Heart left ventricle (tissue), 16 donors: ENCODE data around the gene PEAK1. TPM values are rescaled to one million over a fixed set of nuclear protein-coding genes. Genes with fewer than 3 reads are reported as not detected.

Experiments
- ATAC-seq, 4 donors: fragments of 200-7000 bp; cut with Tn5 transposase; one replicate each; pipeline ENCODE4 v1.9.1; 2020 to 2022; ENCODE audit warnings: moderate library complexity in 4 of 4, mild to moderate bottlenecking in 3 of 4, moderate number of reproducible peaks in 1 of 4
- DNase-seq, 5 donors: peaks; one replicate each; pipeline ENCODE4 v3.0.0-alpha.2; 2020
- H3K27ac ChIP-seq, 12 donors: fragments of 200-600 bp; sonication (generic) in 4 of 12; one replicate each; pipeline versions ENCODE4 v1.5.0 to v1.8.0; 2016 to 2022; ENCODE audit warnings: mild to moderate bottlenecking in 2 of 12
- H3K27me3 ChIP-seq, 9 donors: fragments of 200-600 bp; sonication (generic) in 2 of 9; one replicate each; pipeline versions ENCODE4 v1.5.1 to v1.8.0; 2016 to 2022; ENCODE audit warnings: mild to moderate bottlenecking in 3 of 9
- H3K36me3 ChIP-seq, 9 donors: fragments of 200-600 bp; sonication (generic) in 2 of 9; one replicate each; pipeline versions ENCODE4 v1.5.0 to v1.8.0; 2018 to 2022; ENCODE audit warnings: mild to moderate bottlenecking in 2 of 9
- H3K4me1 ChIP-seq, 12 donors: fragments of 200-600 bp; sonication (generic) in 4 of 12; one replicate each; pipeline versions ENCODE4 v1.5.0 to v1.8.0; 2016 to 2022; ENCODE audit warnings: mild to moderate bottlenecking in 3 of 12
- H3K4me3 ChIP-seq, 12 donors: fragments of 200-600 bp; sonication (generic) in 4 of 12; one replicate each; pipeline versions ENCODE4 v1.5.0 to v1.8.0; 2017 to 2022; ENCODE audit warnings: mild to moderate bottlenecking in 9 of 12, moderate library complexity in 4 of 12
- H3K9me3 ChIP-seq, 12 donors: fragments of 200-600 bp; sonication (generic) in 4 of 12; one replicate each; pipeline versions ENCODE4 v1.5.0 to v1.8.0; 2016 to 2022; ENCODE audit warnings: mild to moderate bottlenecking in 1 of 12
- CTCF ChIP-seq, 12 donors: fragments of 200-600 bp; sonication (generic) in 4 of 12; IDR thresholded peaks; one replicate each; pipeline versions ENCODE4 v1.5.0 to v1.8.0; 2018 to 2022; ENCODE audit warnings: antibody characterized with exemption in 12 of 12, mild to moderate bottlenecking in 5 of 12
- POLR2A ChIP-seq, 2 donors: fragments of 450-650 bp; IDR thresholded peaks; one replicate each; pipeline ENCODE4 v1.6.1; 2017; ENCODE audit warnings: antibody characterized with exemption in 2 of 2, mild to moderate bottlenecking in 2 of 2, moderate library complexity in 2 of 2
- WGBS, 4 donors: extraction: QIAGEN DNeasy Blood & Tissue Kit in 2 of 4; methylation state at CpG; one replicate each; pipeline versions ENCODE4 v1.1.5 to v1.1.7; 2013 to 2018; 5-methylcytosine and 5-hydroxymethylcytosine counted together
- intact Hi-C, 10 donors: fragments of 100-400 bp; cut with DNase I; formaldehyde crosslinking; loops; one replicate each; pipeline versions ENCODE4 v1.11.1 to v1.14.2; 2022
- polyA plus RNA-seq, 2 donors: library from polyadenylated mRNA; stranded (reverse); fragments of 200-250 nt; gene quantifications; one replicate each; pipeline ENCODE4 v1.2.3, GENCODE V29; 2013
- total RNA-seq, 9 donors: library from RNA; depleted of rRNA in 2 of 9; stranded (reverse); fragments of >200 nt in 2 of 9; fragmentation: NEBNext Ultra II Directional in 3 of 9; extraction: Animal tissue kit (Norgen Biotek cat#: 25700) in 3 of 9; gene quantifications; one replicate each; pipeline versions ENCODE4 v1.1.0 to v1.2.4, GENCODE V29; 2016 to 2023
- donor health status: ischemic (EF 13 %, LVEDD 7.1; RV severe dilation, severe dysfunction).
- donor health status: healthy with polysubstance abuse.
- donor health status: DM: no; HTN: yes; CAD: no.
- donor health status: DM: no; HTN: no; CAD: no.
- donor health status: ischemic (EF 25% LVEDD 6.9; RV normal size, moderate dysfunction).
- donor health status: ischemic (EF 25% LVEDD 5.7; RV mildly dilated, moderate dysfunction).
- donor health status: healthy.
- donor health status: DM: yes; HTN: yes; CAD: no.
- donor health status: ischemic (EF 35%, LVEDD 5.7; RV mildly dilated, moderate dysfunction).
- donor health status: nonischemic (EF 11% LVEDD 7.7; RV severe dilation, severe dysfunction).
- donor health status: DM: yes; HTN: yes; CAD: no.
- donor health status: PGD.
- donor health status: ischemic (EF 29% LVEDD 5.4; RV normal size, mild dysfunction).
- donor health status: nonischemic (EF 23%, LVEDD 6.1; RV moderate dilation, normal function).

PEAK1 gene
- total and polyA plus RNA-seq, 11 donors, result 12.8 to 139 (median 86.3) TPM

GRCh38 chr15:77296773-77297337, 123.0 kb downstream of the PEAK1 start:
- 53 to 74% (median 56%) methylated on average over 2 of the region's 2 CpGs for WGBS, 4 donors
- ATAC-seq, result peak in 1 of 4 donors; percentile 45
- TF ChIP-seq CTCF (IDR thresholded peaks at IDR 0.05), result no peak
- no peak for TF ChIP-seq POLR2A (IDR thresholded peaks at IDR 0.05)
- Histone ChIP-seq H3K27ac (peak overlapping the region in 1 of 12 donors; percentile 1), H3K27me3 (no peaks in the 10 kb centered on the region), H3K4me1 (peaks cover 0 to 28% (median 7%) of the 10 kb centered on the region in 12 donors), H3K4me3 (no peak overlapping the region), H3K36me3 (no peaks in the 10 kb centered on the region), H3K9me3 (no peaks in the 10 kb centered on the region)
- DNase-seq, result no peak
- intact Hi-C loops, result no loop called here

- no peak overlapping the region for H3K27ac ChIP-seq
- intact Hi-C loops, result no loop called here
- no peaks in the 10 kb centered on the region for H3K9me3 ChIP-seq
- H3K36me3 ChIP-seq, result no peaks in the 10 kb centered on the region
- no peak overlapping the region for H3K4me3 ChIP-seq
- no peak for TF ChIP-seq POLR2A (IDR thresholded peaks at IDR 0.05)
- DNase-seq (no peak), ATAC-seq (no peak)
- H3K27me3 ChIP-seq, result no peaks in the 10 kb centered on the region
- 60 to 79% (median 71%) methylated on average over 2 of the region's 2 CpGs for WGBS, 4 donors
- peaks cover 0 to 28% (median 7%) of the 10 kb centered on the region in 12 donors for H3K4me1 ChIP-seq
These were observed 124.5 kb downstream of the PEAK1 start for GRCh38 chr15:77295446-77295845.

DNA sequence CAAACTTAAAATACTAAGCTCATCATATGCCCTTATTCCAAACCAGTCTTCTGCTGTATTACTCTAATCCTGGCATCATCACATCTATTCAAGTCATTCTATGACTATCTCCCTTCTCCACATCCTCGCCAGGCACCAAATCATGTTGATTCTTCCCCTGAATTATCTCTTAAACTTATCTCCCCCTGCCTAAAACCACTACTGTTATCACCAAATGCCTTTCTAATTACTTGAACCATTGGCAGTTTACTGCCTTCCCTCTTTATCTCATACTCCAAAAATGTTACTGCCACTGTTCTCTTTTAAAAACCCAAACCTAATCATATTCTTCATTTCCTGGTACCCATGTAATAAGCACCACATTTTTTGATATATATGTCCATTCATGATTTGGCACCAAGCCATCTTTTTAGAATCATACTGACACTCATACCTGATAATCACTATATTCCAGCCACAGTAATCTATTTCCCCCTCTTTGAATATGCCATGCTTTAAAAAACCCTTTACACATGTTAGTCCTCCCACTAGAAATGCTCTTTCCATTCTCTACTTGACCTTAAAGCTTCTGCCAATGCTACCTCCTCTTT, 126.8 kb downstream of the PEAK1 start:
- WGBS, 4 donors, result 50 to 64% (median 61%) methylated on average over 1 of the region's 1 CpG
- no peak for ATAC-seq
- no peak for TF ChIP-seq CTCF (IDR thresholded peaks at IDR 0.05)
- peaks cover 0 to 33% (median 8%) of the 10 kb centered on the region in 12 donors for H3K4me1 ChIP-seq
- no peak overlapping the region for H3K27ac ChIP-seq
- no peaks in the 10 kb centered on the region for H3K9me3 ChIP-seq
- intact Hi-C loops, result no loop called here
- no peaks in the 10 kb centered on the region for H3K27me3 ChIP-seq
- H3K4me3 ChIP-seq, result no peak overlapping the region
- H3K36me3 ChIP-seq, result no peaks in the 10 kb centered on the region
- no peak for DNase-seq

DNA sequence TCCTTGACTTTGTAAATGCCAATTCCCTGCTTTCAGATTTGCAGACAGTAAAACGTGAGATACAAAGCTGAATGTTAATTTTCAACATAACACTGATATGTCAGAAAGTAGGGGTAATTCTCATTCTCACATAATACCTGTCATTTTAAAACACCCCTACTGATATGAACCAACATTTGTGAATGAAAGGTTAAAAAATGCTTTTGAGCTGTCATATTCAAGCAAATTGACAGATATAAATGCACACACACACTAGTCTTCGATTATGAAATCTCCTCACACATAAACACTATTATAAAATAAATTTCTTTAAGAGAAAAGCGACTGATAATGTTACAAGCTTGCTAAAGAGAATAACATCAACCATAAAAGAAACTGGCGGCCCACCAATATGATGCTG, 128.8 kb downstream of the PEAK1 start:
- peaks cover 0 to 1% (median 0%) of the 10 kb centered on the region in 9 donors for H3K36me3 ChIP-seq
- no peaks in the 10 kb centered on the region for H3K9me3 ChIP-seq
- TF ChIP-seq CTCF (IDR thresholded peaks at IDR 0.05) (no peak), POLR2A (IDR thresholded peaks at IDR 0.05) (no peak)
- DNase-seq (no peak), ATAC-seq (no peak)
- intact Hi-C loops, result no loop called here
- H3K27me3 ChIP-seq, result no peaks in the 10 kb centered on the region
- H3K4me3 ChIP-seq, result no peak overlapping the region
- 91 to 95% (median 92%) methylated on average over 4 of the region's 4 CpGs for WGBS, 4 donors
- H3K4me1 ChIP-seq, result peaks cover 0 to 34% (median 16%) of the 10 kb centered on the region in 12 donors
- H3K27ac ChIP-seq, result no peak overlapping the region
